Measurements from ENCODE around the gene BDNF.

DNA sequence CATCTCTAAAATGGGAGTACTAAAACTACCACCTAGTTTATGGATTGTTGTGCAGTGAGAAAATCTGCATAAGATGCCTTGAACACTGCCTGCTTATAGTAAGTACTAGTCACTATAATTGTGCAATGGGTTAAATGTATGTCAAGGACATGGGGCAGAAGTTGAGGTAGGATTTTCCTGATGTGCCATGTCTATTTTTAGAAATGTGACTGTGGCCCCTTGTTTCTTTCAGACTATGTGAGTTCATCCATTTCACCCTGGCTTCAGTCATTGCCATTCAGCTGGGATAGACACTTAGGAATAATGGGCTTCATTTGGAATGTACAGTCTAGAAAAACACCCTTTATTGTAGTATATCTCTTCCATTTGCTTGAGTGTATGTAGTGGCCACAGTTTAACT is 51.4 kb downstream of the BDNF start:
- TF ChIP-seq, protein P1, sequence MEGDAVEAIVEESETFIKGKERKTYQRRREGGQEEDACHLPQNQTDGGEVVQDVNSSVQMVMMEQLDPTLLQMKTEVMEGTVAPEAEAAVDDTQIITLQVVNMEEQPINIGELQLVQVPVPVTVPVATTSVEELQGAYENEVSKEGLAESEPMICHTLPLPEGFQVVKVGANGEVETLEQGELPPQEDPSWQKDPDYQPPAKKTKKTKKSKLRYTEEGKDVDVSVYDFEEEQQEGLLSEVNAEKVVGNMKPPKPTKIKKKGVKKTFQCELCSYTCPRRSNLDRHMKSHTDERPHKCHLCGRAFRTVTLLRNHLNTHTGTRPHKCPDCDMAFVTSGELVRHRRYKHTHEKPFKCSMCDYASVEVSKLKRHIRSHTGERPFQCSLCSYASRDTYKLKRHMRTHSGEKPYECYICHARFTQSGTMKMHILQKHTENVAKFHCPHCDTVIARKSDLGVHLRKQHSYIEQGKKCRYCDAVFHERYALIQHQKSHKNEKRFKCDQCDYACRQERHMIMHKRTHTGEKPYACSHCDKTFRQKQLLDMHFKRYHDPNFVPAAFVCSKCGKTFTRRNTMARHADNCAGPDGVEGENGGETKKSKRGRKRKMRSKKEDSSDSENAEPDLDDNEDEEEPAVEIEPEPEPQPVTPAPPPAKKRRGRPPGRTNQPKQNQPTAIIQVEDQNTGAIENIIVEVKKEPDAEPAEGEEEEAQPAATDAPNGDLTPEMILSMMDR (IDR thresholded peaks at IDR 0.05): no peak
- TF ChIP-seq, protein P2, sequence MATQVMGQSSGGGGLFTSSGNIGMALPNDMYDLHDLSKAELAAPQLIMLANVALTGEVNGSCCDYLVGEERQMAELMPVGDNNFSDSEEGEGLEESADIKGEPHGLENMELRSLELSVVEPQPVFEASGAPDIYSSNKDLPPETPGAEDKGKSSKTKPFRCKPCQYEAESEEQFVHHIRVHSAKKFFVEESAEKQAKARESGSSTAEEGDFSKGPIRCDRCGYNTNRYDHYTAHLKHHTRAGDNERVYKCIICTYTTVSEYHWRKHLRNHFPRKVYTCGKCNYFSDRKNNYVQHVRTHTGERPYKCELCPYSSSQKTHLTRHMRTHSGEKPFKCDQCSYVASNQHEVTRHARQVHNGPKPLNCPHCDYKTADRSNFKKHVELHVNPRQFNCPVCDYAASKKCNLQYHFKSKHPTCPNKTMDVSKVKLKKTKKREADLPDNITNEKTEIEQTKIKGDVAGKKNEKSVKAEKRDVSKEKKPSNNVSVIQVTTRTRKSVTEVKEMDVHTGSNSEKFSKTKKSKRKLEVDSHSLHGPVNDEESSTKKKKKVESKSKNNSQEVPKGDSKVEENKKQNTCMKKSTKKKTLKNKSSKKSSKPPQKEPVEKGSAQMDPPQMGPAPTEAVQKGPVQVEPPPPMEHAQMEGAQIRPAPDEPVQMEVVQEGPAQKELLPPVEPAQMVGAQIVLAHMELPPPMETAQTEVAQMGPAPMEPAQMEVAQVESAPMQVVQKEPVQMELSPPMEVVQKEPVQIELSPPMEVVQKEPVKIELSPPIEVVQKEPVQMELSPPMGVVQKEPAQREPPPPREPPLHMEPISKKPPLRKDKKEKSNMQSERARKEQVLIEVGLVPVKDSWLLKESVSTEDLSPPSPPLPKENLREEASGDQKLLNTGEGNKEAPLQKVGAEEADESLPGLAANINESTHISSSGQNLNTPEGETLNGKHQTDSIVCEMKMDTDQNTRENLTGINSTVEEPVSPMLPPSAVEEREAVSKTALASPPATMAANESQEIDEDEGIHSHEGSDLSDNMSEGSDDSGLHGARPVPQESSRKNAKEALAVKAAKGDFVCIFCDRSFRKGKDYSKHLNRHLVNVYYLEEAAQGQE (IDR thresholded peaks at IDR 0.05; ENCODE audit: insufficient read depth in 1 of 2, low read depth in 2 of 2, low read length in 1 of 2): no peak
- TF ChIP-seq SIN3A (IDR thresholded peaks at IDR 0.05; ENCODE audit: borderline replicate concordance, insufficient read depth, low read depth, low read length): no peak
- TF ChIP-seq POLR2AphosphoS5 (IDR thresholded peaks at IDR 0.05; ENCODE audit: low read depth, low read length): no peak
- no peak for TF ChIP-seq TCF7L2 (IDR thresholded peaks at IDR 0.05; ENCODE audit: low read depth, low read length)

Measured in Panc1 (cell line).